ENCODE measurements around the gene EYA2. TPM values are rescaled to one million over a fixed set of nuclear protein-coding genes. Genes with fewer than 3 reads are reported as not detected.

Gene EYA2
- total RNA-seq, 1 experiment from 2014 or later = not detected

DNA sequence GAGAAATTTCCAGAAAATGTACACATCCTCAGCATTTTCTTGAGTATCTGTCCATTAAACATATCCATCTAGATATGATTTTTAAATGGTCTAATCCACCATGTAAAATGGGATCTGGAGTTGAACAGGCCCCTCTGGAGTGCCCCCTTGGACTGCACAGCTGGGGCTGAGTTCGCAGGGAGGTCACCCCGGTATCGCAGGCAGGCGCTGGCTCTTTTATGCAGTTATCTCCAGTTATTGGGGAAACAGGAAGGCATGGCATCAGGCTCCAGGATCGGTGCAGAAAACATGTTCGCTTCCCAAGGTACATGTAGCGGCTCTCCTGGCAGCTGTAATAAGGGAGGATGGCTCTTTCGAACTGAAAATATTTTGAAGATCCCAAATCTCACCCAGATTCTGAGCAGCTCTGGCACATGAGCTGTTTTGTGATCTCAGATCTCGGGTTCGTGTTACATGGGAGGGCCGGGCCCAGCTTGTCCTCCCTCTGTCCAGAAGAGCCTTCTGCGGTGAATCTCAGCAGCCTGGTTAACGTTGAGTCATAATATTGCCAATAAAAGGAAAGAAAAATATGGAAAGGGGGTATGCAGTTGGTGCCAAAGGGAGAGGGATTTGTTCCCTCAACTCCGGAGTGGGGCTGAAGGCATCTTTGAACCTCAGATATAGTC, 167.7 kb downstream of the EYA2 start:
- in situ Hi-C loops (cut with HindIII; ENCODE audit: low pct_unique_long_range_greater_than_20kb, low sequenced_read_pairs) = no loop called here
- DNase-seq (ENCODE audit: low read depth) = no peak

DNA sequence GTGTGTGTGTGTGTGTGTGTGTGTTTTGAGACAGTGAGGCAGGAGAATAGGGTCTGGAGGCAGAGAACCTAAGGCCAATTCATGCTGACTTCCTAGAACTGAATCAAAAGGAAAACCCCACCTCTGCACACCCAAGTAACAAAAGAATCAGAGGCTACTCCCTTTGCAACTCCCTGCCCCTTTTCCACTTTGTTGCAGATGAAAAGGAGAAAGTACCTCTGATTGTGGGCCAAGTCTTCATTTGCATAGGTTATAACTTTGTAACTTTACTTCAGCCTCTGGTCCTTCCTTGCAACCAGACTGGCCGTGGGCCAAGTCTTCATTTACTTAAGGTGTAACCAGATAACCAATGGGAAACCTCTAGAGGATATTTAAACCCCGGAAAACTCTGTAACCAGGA, 168.8 kb downstream of the EYA2 start:
- in situ Hi-C loops (cut with HindIII; ENCODE audit: low pct_unique_long_range_greater_than_20kb, low sequenced_read_pairs) = no loop called here
- DNase-seq (ENCODE audit: low read depth) = no peak

DNA sequence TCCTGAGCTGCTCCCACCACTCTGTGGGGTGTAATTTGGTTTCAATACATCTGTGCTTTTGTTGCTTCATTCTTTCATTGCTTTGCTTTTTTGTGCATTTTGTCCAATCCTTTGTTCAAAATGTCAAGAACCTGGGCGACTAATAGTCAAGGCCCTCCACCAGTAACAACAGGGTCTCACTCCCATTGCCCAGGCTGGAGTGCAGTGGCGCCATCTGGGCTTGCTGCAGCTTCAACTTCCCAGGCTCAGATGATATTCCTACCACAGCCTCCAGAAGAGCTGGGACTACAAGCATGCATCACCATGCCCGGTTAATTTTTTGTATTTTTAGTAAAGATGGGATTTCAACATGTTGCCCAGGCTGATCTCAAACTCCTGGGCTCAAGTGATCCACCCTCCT, 169.2 kb downstream of the EYA2 start:
- in situ Hi-C loops (cut with HindIII; ENCODE audit: low pct_unique_long_range_greater_than_20kb, low sequenced_read_pairs) = no loop called here
- DNase-seq (ENCODE audit: low read depth) = no peak

DNA sequence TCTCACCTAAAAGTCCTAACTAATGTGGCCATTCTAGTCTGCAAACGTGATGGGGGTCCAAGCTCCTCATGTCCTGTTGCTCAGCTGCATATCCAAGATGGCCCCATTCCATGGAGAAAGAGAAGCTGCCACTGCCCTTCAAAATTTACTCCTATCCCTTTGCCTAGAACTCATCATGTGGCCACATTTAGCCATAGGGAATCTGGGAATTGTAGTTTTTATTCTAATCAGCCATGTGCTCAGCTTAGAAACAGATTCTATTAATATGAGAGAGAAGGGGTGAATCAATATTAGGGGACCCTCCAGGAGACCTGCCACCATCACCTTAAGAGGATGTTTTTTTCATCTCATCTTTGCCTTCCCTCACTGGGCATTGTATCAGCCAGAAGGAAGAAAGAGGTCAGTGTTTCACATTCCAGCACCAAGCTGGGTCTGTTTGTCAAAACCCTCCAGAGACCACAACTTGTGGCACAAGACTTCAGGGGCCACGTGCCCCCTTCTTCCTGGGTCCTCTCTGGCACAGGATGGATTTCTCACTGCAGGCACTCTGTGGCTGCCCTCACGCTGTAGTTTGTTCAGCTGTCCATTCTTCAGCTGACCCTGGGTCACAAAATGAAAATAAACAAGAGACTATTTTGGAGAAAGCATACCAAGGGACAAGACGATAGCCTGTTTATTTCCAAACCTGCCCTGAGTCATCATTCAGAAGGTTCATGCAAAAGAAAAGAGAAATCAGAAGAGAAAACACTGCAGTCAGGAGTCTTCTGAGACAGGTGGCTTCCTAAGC, 172.0 kb downstream of the EYA2 start:
- peak; percentile 25 for DNase-seq (ENCODE audit: low read depth)
- in situ Hi-C loops (cut with HindIII; ENCODE audit: low pct_unique_long_range_greater_than_20kb, low sequenced_read_pairs) = no loop called here

- in situ Hi-C loops (cut with HindIII; ENCODE audit: low pct_unique_long_range_greater_than_20kb, low sequenced_read_pairs) = no loop called here
- peak; percentile 18 for DNase-seq (ENCODE audit: low read depth)
Observed at GRCh38 chr20:47067776-47068175, 173.1 kb downstream of the EYA2 start.

DNA sequence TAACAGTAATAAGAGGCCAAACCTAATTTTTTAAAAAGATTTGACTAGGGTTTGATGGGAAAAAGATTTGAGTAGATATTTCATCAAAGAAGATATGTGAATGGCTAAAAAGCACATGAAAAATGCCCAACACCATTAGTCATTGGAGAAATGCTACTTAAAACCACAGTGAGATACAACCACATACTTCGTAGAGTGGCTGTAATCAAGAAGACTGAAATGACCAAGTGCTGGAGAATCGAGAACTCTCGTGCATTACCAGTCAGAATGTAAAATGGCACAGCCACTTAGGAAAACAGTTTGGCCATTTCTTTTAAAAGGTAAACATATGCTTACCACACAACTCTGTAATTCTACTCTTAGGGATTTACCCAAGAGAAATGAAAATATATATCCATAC, 175.5 kb downstream of the EYA2 start:
- DNase-seq (ENCODE audit: low read depth) = no peak
- in situ Hi-C loops (cut with HindIII; ENCODE audit: low pct_unique_long_range_greater_than_20kb, low sequenced_read_pairs) = no loop called here

DNA sequence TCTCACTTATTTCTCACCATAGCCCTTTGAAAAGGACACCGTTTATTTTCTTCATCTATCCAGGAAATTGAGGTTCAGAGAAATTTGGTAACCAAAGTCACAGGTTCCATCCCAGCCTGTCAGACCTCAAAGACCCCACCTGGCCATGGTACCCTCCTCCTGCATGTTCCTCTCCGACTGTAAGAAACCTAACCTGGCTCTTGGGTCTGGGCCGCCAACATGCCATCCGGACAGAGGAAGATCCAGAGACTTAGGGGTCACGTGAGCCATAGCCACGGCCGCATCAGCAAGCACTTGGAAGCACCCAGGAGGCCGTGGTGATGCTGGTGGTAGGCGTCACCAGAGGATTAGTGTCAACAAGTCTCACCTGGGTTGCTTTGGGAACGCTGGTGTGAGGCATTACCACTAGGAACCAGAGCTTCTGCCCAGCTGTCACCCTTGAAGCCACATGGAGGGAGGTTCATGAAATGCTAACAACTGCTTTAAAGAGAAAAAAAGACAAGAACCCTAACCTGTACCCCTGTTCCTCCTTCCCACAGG, 177.1 kb downstream of the EYA2 start:
- in situ Hi-C loops (cut with HindIII; ENCODE audit: low pct_unique_long_range_greater_than_20kb, low sequenced_read_pairs) = no loop called here

GRCh38 chr20:47073766-47074475, 179.3 kb downstream of the EYA2 start:
- no peak for DNase-seq (ENCODE audit: low read depth)
- in situ Hi-C loops (cut with HindIII; ENCODE audit: low pct_unique_long_range_greater_than_20kb, low sequenced_read_pairs) = no loop called here

More for the DNA sequence above, 177.1 kb downstream of the EYA2 start:
- DNase-seq (ENCODE audit: low read depth) = no peak

DNA sequence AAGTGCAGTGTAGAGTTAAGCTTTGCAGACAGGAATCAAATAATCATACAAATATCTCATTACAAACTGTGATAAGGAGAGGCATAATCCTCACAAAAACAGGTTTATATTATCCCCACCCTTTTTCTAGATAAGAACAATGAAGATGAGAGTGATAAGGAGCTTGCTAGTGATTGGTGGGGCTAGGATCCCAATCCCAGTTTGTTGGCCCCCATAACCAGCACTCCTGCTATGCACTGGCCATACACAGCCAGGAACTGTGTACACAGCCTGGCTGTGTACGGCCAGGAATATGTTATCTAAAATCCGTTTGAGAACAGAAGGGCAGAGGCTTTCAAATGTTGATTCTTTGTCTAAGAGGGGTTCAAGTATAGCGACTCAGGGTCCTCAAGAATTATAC, 180.6 kb downstream of the EYA2 start:
- no peak for DNase-seq (ENCODE audit: low read depth)
- in situ Hi-C loops (cut with HindIII; ENCODE audit: low pct_unique_long_range_greater_than_20kb, low sequenced_read_pairs) = no loop called here

DNA sequence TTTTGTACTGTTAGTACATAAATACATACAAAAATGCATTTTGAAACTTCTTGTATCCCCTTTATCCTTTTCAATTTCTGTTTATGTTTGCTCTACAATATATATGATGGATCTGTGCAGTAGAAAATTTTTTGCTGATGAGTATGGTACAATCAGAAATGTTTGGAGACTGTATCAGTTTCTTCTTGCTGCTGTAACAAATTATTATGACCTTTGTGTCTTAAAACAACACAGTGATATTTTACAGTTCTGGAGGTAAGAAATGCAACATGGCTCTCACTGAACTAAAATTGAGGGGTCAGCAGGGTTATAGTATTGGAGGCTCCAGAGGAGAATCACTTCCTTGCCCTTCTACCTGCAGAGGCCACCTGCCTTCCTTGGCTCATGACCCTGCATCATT, 184.4 kb downstream of the EYA2 start:
- DNase-seq (ENCODE audit: low read depth) = no peak
- in situ Hi-C loops (cut with HindIII; ENCODE audit: low pct_unique_long_range_greater_than_20kb, low sequenced_read_pairs) = no loop called here

DNA sequence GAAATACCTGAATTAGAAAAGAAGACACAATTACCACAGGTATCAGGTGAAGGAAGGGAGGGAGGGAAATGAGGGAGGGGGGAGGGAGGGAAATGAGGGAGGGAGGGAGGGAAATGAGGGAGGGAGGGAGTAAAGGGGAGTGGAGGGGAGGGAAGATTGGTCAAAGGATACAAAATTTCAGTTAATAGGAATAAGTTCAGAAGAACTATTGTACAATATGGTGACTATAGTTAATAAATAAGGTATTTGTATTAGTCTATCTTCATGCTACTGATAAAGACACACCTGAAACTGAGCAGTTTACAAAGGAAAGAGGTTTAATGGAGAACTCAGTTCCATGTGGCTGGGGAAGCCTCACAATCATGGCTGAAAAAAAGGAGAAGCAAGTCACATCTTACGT, 185.7 kb downstream of the EYA2 start:
- in situ Hi-C loops (cut with HindIII; ENCODE audit: low pct_unique_long_range_greater_than_20kb, low sequenced_read_pairs) = no loop called here
- DNase-seq (ENCODE audit: low read depth) = no peak

DNA sequence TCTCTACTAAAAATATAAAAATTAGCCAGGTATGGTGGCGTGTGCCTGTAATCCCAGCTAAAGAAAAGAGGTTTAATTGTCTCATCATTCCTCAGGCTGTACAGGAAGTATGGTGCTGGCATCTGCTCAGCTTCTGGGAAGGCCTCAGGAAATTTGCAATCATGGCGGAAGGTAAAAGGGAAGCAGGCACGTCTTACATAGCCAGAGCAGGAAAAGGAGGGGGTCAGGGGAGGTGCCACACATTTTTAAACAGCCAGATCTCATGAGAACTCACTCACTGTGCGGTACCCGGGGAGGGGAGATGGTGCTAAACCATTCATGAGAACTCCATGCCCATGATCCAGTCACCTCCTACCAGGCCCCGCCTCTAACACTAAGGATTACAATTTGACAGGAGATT, 191.7 kb downstream of the EYA2 start:
- in situ Hi-C loops (cut with HindIII; ENCODE audit: low pct_unique_long_range_greater_than_20kb, low sequenced_read_pairs) = no loop called here

GRCh38 chr20:47088335-47088734, 193.7 kb downstream of the EYA2 start:
- DNase-seq (ENCODE audit: low read depth) = no peak
- in situ Hi-C loops (cut with HindIII; ENCODE audit: low pct_unique_long_range_greater_than_20kb, low sequenced_read_pairs) = no loop called here

More for the DNA sequence above, 191.7 kb downstream of the EYA2 start:
- no peak for DNase-seq (ENCODE audit: low read depth)

DNA sequence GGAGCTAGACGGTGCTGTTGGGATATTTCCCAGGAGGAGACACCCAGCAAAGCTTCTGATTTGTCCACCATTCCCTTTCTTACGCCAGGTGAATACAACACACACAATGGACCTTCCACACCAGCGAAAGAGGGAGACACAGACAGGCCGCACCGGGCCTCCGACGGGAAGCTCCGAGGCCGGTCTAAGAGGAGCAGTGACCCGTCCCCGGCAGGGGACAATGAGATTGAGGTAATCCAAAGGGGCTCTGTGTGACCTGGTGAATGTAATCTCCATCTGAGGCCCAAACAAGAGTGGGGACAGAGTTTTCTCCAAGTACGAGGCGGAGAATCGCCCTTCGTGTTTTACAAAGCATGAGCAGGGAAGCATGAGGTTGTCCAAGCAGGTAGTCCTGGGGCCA, 194.5 kb downstream of the EYA2 start:
- no peak for DNase-seq (ENCODE audit: low read depth)
- in situ Hi-C loops (cut with HindIII; ENCODE audit: low pct_unique_long_range_greater_than_20kb, low sequenced_read_pairs) = no loop called here

GRCh38 chr20:47090835-47091234, 196.2 kb downstream of the EYA2 start:
- in situ Hi-C loops (cut with HindIII; ENCODE audit: low pct_unique_long_range_greater_than_20kb, low sequenced_read_pairs) = no loop called here
- no peak for DNase-seq (ENCODE audit: low read depth)

DNA sequence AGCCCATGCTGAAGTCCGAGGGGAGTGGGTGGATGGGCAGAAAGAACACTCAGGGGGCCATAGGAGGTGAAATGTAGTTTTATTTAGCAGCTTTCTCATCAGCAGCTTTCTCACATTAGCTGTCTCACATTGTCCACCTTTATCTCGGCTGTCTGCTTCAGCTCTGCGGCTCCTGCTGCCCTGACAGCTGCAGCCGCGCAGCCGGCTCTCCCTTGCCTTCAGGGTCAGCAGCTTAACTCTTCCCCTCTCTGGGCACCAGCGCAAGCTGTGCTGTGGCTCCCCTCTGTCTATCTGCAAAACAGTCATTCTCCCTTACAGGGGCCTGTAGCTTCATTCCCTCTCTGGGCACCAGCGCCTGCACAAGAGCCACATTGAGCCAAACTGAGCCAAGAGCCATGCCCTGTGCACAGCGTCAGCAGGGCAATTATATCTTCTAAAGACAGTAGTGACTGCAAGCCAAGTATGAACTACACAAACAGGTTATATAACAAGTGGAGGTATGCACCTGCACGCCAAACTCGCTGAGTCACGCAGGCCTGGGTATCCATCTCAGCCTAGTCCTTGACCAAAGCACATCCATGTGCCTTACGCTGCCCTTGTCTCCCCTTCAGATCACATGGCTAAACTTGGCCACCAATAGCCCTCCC, 198.8 kb downstream of the EYA2 start:
- DNase-seq (ENCODE audit: low read depth) = no peak
- in situ Hi-C loops (cut with HindIII; ENCODE audit: low pct_unique_long_range_greater_than_20kb, low sequenced_read_pairs) = no loop called here

- DNase-seq (ENCODE audit: low read depth) = no peak
- in situ Hi-C loops (cut with HindIII; ENCODE audit: low pct_unique_long_range_greater_than_20kb, low sequenced_read_pairs) = no loop called here
Observed at GRCh38 chr20:47095690-47096089, 201.0 kb downstream of the EYA2 start.

DNA sequence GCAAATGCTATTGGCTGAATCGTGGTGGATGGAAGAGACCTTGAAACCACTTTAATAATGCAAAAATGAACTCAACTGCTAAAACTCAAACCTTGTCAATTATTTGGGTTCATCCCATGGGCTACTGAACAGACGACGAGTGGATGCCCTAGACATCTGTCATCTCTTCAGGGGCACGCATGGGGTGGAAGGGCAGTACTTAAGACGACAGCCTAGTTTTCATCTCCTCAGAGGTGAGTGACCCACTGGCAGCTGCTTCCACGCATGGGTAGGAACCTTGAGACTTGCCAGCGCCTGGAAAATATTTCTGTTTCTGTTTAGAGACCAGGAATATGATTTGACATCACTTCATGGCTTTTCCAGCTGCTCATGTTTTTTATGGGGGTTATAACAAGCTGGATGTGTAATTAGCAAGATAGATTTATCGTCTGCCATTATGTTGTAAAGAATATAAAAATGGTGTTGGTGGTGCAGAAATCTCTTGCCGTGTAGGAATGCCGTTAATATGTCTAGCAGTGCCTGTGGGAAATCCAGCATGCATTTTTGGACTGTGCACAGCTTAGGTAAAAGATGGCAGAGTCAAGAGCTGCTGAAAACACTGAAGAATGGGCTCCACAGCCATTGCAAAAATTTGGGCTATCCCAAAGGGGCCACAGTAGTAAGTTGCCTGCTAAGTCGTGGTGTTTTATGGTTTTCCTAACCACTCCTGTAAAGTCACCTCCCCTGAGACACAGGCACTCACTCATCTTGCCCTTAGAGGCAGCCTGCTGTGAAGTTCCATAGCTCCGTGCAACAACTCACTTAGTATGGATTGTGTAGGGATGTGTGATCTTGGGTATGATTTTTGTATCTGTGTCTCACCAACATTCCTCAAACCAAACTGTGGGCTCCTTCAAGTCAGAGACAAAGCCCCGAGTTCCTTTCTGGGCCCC, 203.3 kb downstream of the EYA2 start:
- no peak for DNase-seq (ENCODE audit: low read depth)
- in situ Hi-C loops (cut with HindIII; ENCODE audit: low pct_unique_long_range_greater_than_20kb, low sequenced_read_pairs) = no loop called here
